Endothelial cell of umbilical vein (primary cell): Measurements from ENCODE around the gene PRM1. TPM values are rescaled to one million over a fixed set of nuclear protein-coding genes. Genes with fewer than 3 reads are reported as not detected.

Experiments
- BruUV-seq: library from RNA; stranded (reverse); fragments of 400-500 nt; replicated peaks from 2 replicates; lab custom pipeline; 2021; lab: Mats Ljungman, UMichigan
- CTCF ChIA-PET: fragments of 300-600, 350-600 bp; sonication (Branson Sonifier 250); formaldehyde crosslinking; loops from one replicate; lab custom pipeline; 2021; ENCODE audit warnings: antibody characterized with exemption, inconsistent platforms; lab: Charles Lee
- POLR2A ChIA-PET: fragments of 300-600, 350-600 bp; sonication (Branson Sonifier 250); formaldehyde crosslinking; loops from one replicate; lab custom pipeline; 2021; ENCODE audit warnings: antibody characterized with exemption, inconsistent platforms; lab: Charles Lee
- DNase-seq: peaks from one replicate; pipeline ENCODE4 v3.0.0-alpha.2; 2011; ENCODE audit warnings: low read depth, low spot score
- FAIRE-seq: peaks from 2 replicates; lab custom pipeline; 2011; peaks lifted over from hg19 to GRCh38; lab: Jason Lieb, UNC
- H2AFZ ChIP-seq: 2 replicates; pipeline ENCODE4 v1.6.0; 2012; ENCODE audit warnings: low read depth, low read length, control low read depth, inconsistent platforms
- H3K27ac ChIP-seq: 2 replicates; pipeline ENCODE4 v1.5.1; 2011; ENCODE audit warnings: low read depth, mild to moderate bottlenecking, control low read depth, low read length, moderate library complexity; ENCODE audit not compliant: insufficient read depth
- H3K27me3 ChIP-seq, 2 experiments: 2 replicates each; pipeline versions ENCODE4 v1.6.0 to v1.6.1; 2011; ENCODE audit warnings: low read length in 2 of 2, mixed read lengths in 1 of 2; ENCODE audit not compliant: control insufficient read depth in 2 of 2, insufficient read depth in 2 of 2
- H3K36me3 ChIP-seq, 2 experiments: 2 replicates in 1 of 2; 3 replicates in 1 of 2; pipeline ENCODE4 v1.5.1; 2011; ENCODE audit warnings: low read length in 2 of 2, mild to moderate bottlenecking in 1 of 2, moderate library complexity in 1 of 2; ENCODE audit not compliant: control insufficient read depth in 2 of 2, insufficient read depth in 2 of 2; ENCODE audit errors: extremely low read depth in 1 of 2
- H3K4me1 ChIP-seq: 3 replicates; pipeline ENCODE4 v1.5.1; 2011; ENCODE audit warnings: mild to moderate bottlenecking, low read length; ENCODE audit not compliant: control insufficient read depth, insufficient read depth; ENCODE audit errors: extremely low read depth
- H3K4me2 ChIP-seq: 2 replicates; pipeline ENCODE4 v1.6.1; 2011; ENCODE audit warnings: low read length, control low read depth, mixed read lengths; ENCODE audit not compliant: insufficient read depth
- H3K4me3 ChIP-seq, 3 experiments: fragments of 200-600 bp in 1 of 3; sonication (generic), shearing (Covaris generic) in 1 of 3; replicated peaks in 1 of 3; 2 replicates each; pipeline ENCODE4 v1.5.1; 2011 to 2016; ENCODE audit warnings: control low read depth in 3 of 3, low read length in 3 of 3, mild to moderate bottlenecking in 2 of 3, inconsistent platforms in 1 of 3, low read depth in 1 of 3, moderate library complexity in 1 of 3; ENCODE audit not compliant: insufficient read depth in 1 of 3
- H3K79me2 ChIP-seq: 2 replicates; pipeline ENCODE4 v1.6.0; 2012; ENCODE audit warnings: low read length, inconsistent platforms; ENCODE audit not compliant: control insufficient read depth, insufficient read depth
- H3K9ac ChIP-seq: replicated peaks from 2 replicates; pipeline ENCODE3; 2011; ENCODE audit warnings: low read length, control low read depth; ENCODE audit not compliant: insufficient read depth; ENCODE audit errors: extremely low read depth
- H3K9me1 ChIP-seq: replicated peaks from 3 replicates; pipeline ENCODE4 v1.6.0; 2011; ENCODE audit warnings: mild to moderate bottlenecking, low read length; ENCODE audit not compliant: control insufficient read depth, insufficient read depth; ENCODE audit errors: extremely low read depth
- H3K9me3 ChIP-seq: replicated peaks from 2 replicates; pipeline ENCODE4 v1.5.1; 2012; ENCODE audit warnings: low read length, inconsistent platforms; ENCODE audit not compliant: control insufficient read depth, insufficient read depth
- H4K20me1 ChIP-seq: replicated peaks from 2 replicates; pipeline ENCODE3; 2011; ENCODE audit warnings: mild to moderate bottlenecking, low read length; ENCODE audit not compliant: control insufficient read depth, insufficient read depth; ENCODE audit errors: extremely low read depth
- EZH2 ChIP-seq: IDR thresholded peaks from 2 replicates; pipeline ENCODE4 v1.6.1; 2012; ENCODE audit warnings: borderline replicate concordance, low read depth, mild to moderate bottlenecking, moderate library complexity, low read length, inconsistent platforms; ENCODE audit not compliant: severe bottlenecking
- FOS ChIP-seq: IDR thresholded peaks from 2 replicates; pipeline ENCODE4 v1.6.1; 2011; ENCODE audit warnings: mild to moderate bottlenecking, low read length, moderate library complexity, borderline replicate concordance; ENCODE audit not compliant: insufficient read depth
- GATA2 ChIP-seq: IDR thresholded peaks from 2 replicates; pipeline ENCODE4 v1.7.0; 2011; ENCODE audit warnings: low read depth, mild to moderate bottlenecking, moderate library complexity, mixed read lengths, low read length; ENCODE audit not compliant: insufficient read length, insufficient read depth
- JUN ChIP-seq: IDR thresholded peaks from 2 replicates; pipeline ENCODE4 v1.6.1; 2011; ENCODE audit warnings: borderline replicate concordance, low read depth; ENCODE audit not compliant: insufficient read length, insufficient read depth
- MYC ChIP-seq: IDR thresholded peaks from one replicate; pipeline ENCODE4 v1.6.1; 2011; ENCODE audit warnings: mild to moderate bottlenecking, low read depth, low read length
- POLR2A ChIP-seq: IDR thresholded peaks from 2 replicates; pipeline ENCODE4 v1.6.1; 2012; ENCODE audit warnings: low read depth, mild to moderate bottlenecking, control low read depth, low read length
- POLR2AphosphoS5 ChIP-seq: IDR thresholded peaks from 2 replicates; pipeline ENCODE4 v1.6.1; 2012; ENCODE audit warnings: low read depth, mild to moderate bottlenecking, control low read depth, low read length, moderate library complexity; ENCODE audit not compliant: insufficient read depth
- dilution Hi-C: fragments of 300-500 bp; cut with MboI; formaldehyde crosslinking; loops from one replicate; pipeline ENCODE4 v1.15.0; 2019; ENCODE audit warnings: low sequenced_read_pairs; ENCODE audit not compliant: extremely low pct_ligation_motif_present
- intact Hi-C: fragments of 100-400 bp; cut with micrococcal nuclease; formaldehyde crosslinking; loops from one replicate; pipeline ENCODE4 v1.10.0; 2022
- polyA plus RNA-seq, 4 experiments: library from polyadenylated mRNA; depleted of rRNA in 3 of 4; stranded (reverse) in 3 of 4; unstranded in 1 of 4; fragments of >200 nt; gene quantifications; 2 replicates each; pipeline versions ENCODE4 v1.2.1 to v1.2.3, GENCODE V29; 2011 to 2012; ENCODE audit warnings: missing spikeins in 1 of 4
- total RNA-seq: library from RNA; stranded (reverse); gene quantifications from 2 replicates; pipeline ENCODE4 v1.2.3, GENCODE V29; 2021
- TF ChIP-seq, protein P1 (sequence below): IDR thresholded peaks from 2 replicates; pipeline ENCODE4 v1.6.1; 2011; ENCODE audit not compliant: insufficient read depth, insufficient read length
- TF ChIP-seq, protein P2 (sequence below), 2 donors: IDR thresholded peaks; 1 replicate in 1 of 2; 2 replicates in 1 of 2; pipeline ENCODE4 v1.5.1; 2011; ENCODE audit warnings: low read length in 2 of 2, mild to moderate bottlenecking in 2 of 2, moderate library complexity in 2 of 2, control low read depth in 1 of 2, inconsistent platforms in 1 of 2, low read depth in 1 of 2; ENCODE audit not compliant: insufficient read depth in 1 of 2; ENCODE audit errors: extremely low read depth in 1 of 2

Gene PRM1
- total and polyA plus RNA-seq, 2 donors (not counting 3 experiments of a cell fraction or from before 2014, with no cell fraction given): not detected

DNA sequence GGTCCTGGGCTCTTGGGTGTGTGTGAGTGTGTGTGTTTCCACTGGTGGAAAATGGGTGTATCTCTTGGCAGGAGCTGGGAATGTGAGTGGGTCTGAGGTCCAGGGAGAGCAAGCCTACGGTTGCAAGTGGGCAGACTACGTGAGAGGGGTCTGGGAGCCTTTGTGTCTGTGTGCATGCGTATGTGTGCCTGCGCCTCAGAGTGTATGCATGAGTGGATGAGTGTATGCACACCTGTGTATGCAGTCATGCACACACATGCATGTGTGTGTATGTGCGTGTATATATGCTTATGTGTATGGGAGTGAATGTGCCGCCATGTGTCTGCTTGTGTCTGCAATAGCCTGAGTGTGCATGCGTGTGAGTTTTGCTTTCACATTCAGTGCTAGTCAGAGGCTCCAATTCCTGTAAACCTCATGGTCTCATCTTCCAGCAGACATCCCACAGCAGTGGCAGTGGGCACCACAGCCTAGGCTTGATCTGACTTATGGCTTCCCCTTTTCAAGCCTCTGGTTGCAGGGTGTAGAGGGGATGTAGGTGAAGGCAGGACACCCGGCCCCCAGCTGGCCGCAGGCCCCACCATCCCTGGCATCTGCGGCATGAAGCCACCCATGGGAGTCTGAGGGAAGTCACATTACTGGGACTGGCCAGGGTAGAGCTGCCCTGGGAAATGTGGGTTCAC is 44.4 kb upstream of the PRM1 start:
- H3K4me2 ChIP-seq: no peak overlapping the region
- H3K4me1 ChIP-seq: peaks cover 13% of the 10 kb centered on the region
- BruUV-seq: no TSS peak
- no peak for DNase-seq
- H2AFZ ChIP-seq: no peak overlapping the region
- ChIA-PET CTCF (no interaction called here), POLR2A (no interaction called here)
- dilution Hi-C loops: no loop called here
- H3K27me3 ChIP-seq: no peaks in the 10 kb centered on the region
- no peaks in the 10 kb centered on the region for H3K36me3 ChIP-seq
- no peak overlapping the region for H3K9ac ChIP-seq
- no peak for FAIRE-seq
- no peaks in the 10 kb centered on the region for H3K79me2 ChIP-seq
- H3K9me3 ChIP-seq: no peaks in the 10 kb centered on the region
- intact Hi-C loops: no loop called here
- H3K27ac ChIP-seq: no peak overlapping the region
- no peak overlapping the region for H3K4me3 ChIP-seq
- no peaks in the 10 kb centered on the region for H3K9me1 ChIP-seq
- no peaks in the 10 kb centered on the region for H4K20me1 ChIP-seq
- TF ChIP-seq GATA2 (no peak), FOS (no peak), EZH2 (no peak), POLR2AphosphoS5 (no peak), MYC (no peak), POLR2A (no peak), JUN (no peak)
- TF ChIP-seq, protein P1, sequence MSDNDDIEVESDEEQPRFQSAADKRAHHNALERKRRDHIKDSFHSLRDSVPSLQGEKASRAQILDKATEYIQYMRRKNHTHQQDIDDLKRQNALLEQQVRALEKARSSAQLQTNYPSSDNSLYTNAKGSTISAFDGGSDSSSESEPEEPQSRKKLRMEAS: no peak
- TF ChIP-seq, protein P2, sequence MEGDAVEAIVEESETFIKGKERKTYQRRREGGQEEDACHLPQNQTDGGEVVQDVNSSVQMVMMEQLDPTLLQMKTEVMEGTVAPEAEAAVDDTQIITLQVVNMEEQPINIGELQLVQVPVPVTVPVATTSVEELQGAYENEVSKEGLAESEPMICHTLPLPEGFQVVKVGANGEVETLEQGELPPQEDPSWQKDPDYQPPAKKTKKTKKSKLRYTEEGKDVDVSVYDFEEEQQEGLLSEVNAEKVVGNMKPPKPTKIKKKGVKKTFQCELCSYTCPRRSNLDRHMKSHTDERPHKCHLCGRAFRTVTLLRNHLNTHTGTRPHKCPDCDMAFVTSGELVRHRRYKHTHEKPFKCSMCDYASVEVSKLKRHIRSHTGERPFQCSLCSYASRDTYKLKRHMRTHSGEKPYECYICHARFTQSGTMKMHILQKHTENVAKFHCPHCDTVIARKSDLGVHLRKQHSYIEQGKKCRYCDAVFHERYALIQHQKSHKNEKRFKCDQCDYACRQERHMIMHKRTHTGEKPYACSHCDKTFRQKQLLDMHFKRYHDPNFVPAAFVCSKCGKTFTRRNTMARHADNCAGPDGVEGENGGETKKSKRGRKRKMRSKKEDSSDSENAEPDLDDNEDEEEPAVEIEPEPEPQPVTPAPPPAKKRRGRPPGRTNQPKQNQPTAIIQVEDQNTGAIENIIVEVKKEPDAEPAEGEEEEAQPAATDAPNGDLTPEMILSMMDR (IDR thresholded peaks at IDR 0.05; ENCODE audit: extremely low read depth in 1 of 2, insufficient read depth in 1 of 2, low read depth in 1 of 2, low read length in 2 of 2): no peak
